Renal cortical epithelial cell (primary cell): ENCODE results near the gene CMTM3. TPM values are rescaled to one million over a fixed set of nuclear protein-coding genes. Genes with fewer than 3 reads are reported as not detected.
A peak's percentile ranks its signal among the peaks of the same experiment; 100 is the strongest.

Source experiments
- DNase-seq: peaks from one replicate; pipeline ENCODE4 v3.0.0-alpha.2; 2011; ENCODE audit warnings: low read depth
- total RNA-seq: library from RNA; depleted of rRNA; stranded (reverse); fragments of >200 nt; gene quantifications from 2 replicates; pipeline ENCODE4 v1.2.3, GENCODE V29; 2014

The CMTM3 gene
- total RNA-seq, 1 donor from 2014 or later: 11.6 TPM

DNA sequence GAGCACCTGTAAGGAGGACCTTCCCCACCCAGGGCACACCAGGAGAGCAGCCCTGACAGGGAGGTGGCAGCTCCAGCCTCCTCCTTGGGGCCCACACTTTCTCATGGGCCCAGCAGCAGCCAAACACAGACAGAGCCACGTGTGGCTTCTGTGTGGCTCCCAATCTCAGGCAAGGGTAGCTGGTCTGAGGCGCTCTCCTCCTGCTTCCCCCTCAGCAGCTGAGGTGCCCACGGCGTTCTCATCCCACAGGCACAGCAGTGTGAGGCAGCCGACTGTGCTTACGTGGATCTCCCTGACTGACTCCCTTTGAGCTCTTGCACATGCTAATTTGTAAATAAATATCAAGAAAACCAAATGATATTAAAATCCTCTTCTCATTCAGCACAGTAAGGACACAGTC, 30.9 kb downstream of the CMTM3 start:
- DNase-seq: no peak

DNA sequence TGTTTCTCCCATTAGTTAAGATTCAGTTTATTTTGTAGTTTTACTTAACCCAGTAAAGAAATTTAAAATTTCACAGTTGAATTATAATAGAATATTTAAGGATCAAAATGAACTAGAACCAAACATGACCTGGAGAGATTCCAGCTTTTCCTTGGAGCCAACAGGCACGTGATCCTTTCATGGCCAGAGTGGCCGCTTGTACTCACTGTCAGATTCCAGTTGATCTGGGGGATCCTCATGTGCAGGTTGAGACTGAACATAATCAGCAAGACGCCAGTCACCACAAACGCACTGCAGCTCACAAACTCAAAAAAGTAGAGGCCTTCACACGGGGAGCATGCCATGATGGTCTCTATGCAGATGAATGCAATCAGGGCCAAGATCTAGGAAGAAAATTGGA, 31.7 kb downstream of the CMTM3 start:
- DNase-seq: no peak

DNA sequence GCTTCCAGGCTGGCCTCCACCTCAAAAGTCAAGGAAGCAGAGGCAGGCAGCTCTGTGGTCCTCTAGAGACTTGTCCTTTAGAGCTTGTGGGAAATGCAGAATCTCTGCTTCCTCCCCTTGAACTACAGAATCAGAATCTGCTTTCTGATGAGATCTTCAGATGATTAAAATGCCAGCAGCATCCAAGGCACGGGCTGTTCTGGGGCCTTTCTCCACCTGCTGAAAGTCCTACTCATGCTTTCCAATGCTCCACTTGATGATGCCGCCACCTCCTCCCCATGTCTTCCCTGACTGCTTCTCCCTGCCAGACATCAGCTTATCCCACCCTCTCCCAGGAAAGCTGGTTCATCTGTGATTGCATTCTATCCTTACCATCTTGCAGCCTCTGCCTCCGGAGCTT, 33.3 kb downstream of the CMTM3 start:
- no peak for DNase-seq

DNA sequence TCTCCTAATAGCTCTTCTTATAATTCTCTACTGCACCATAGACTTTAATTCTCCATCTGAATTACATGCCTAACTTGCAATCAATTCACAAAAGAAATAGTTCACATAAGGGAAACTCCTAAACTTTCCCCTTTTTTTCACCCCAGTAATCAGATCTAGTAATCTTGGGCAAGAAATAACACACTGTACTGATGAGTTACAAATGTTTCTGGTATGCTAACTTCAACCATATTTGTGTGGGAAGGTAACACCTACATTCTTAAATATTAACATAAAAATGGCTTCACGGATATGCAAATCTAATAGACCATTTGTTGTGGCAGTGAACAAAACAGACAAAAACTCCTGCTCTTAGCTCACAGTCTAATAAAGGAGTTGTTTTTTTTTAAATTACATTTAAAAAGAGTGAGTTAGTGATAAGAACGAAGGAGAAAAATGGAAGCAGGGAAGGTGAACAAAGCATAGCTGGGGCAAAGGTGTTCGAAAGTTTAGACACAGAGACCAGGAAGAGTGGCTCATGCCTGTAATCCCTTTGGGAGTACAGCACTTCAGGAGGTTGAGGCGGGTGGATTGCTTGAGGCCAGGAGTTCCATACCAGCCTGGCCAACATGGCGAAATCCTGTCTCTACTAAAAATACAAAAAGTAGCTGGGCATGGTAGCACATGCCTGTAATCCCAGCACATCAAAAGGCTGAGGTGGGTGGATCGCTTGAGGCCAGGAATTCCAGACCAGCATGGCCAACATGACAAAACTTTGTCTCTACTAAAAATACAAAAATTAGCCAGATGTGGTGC, 34.8 kb downstream of the CMTM3 start:
- DNase-seq: peak; percentile 81

DNA sequence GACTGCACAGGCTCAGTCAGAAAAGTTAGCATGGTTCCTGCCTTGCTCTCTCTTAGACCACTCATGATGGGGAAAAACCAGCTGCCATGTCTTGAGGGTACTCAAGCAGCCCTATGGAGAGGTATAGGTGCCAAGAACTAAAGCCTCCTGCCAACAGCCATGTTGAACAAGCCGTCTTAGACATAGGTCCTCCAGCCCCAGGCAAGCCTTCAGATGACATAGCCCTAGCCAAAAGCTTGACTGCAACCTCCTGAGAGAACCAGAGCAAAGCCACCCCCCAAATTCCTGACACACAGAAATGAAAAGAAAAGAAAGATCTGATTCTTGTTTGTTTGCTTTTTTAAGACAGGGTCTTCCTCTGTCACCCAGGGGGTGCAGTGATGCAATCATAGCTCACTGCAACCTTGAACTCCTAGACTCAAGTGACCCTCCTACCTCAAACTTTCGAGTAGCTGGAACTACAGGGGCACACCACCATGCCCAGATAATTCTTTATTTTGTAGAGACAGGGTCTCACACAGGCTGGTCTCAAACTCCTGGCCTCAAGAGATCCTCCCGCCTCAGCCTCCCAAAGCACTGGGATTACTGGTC, 36.3 kb downstream of the CMTM3 start:
- no peak for DNase-seq

DNA sequence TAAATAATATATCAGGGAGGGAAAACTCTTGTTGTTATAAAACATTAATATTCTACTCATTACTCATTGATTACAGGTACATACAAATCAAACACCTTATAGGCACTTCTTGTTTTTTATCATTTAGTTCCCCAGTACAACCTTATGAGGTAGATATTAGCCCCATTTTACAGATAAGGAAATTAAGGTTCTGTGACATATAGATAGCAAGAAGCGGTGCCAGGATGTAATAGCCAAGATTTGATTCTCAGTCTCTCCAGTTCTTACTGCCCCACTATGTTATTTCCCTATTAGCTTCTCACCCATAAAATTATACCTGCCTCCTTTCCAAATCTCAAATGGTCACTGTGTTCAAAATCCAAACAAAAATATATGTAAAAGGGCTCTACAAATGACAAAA, 36.9 kb downstream of the CMTM3 start:
- no peak for DNase-seq

DNA sequence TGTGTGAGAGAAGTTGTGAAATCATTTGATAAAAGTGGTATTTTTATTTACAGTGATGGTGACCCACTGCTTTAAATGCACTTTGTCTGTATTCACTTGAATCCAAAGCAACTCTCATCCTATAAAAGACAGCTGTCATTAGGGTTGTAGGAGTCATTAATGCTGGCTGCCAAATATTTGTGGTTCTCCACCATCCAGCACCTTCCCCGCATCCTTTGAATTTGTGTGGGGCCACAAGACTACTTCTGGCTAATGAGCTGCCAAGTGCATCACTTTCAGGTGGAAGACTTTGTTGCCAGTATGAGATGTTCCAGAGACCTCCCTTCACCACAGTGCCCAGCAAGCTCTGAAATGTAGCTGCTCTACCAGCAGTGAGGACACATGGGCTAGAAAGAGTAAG, 43.4 kb downstream of the CMTM3 start:
- DNase-seq: peak; percentile 29

DNA sequence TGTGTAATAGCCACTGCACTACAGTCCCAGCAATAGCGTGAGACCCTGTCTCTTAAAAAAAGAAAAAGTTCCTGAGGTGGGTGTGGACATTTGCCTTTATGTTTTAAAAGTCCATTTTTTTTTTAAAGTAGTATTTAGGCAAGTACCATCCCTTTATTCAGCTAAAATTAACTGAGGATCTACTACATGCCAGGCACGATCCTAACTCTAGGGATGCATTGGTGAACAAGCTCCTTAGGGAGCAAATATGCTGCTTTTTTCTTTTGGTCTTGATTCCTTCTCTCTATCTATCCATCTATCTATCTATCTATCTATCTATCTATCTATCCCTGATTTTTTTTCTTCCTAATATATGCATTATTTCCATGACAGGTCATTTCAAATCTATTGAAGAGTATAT, 44.7 kb downstream of the CMTM3 start:
- DNase-seq: no peak

DNA sequence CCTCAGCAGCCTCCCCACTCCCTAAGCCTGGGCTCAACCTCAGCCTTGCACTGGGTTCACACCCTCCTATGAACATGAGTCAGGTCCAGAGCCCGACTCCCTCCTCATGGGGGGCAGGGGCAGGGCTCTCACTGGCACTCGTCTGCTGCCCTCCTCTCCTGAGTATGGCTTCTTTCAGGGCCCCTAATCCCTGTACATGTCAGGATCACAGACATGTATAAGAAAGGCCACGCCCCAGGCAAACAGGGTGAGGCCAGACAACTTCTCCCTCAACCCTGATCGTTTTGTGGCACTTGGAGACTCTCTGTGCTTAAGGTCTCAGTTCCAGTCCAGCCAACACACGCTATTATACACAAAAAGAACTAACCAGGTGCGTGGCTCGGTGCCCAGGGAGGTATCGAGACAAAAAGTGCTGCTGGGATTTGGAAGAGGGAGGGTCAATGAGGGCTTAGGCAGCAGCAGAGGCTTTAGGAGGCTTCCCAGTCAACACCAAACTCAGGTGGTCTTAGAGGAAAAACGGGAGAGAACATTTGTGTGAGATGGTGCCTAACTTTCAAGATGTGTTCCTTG, 45.2 kb downstream of the CMTM3 start:
- no peak for DNase-seq

DNA sequence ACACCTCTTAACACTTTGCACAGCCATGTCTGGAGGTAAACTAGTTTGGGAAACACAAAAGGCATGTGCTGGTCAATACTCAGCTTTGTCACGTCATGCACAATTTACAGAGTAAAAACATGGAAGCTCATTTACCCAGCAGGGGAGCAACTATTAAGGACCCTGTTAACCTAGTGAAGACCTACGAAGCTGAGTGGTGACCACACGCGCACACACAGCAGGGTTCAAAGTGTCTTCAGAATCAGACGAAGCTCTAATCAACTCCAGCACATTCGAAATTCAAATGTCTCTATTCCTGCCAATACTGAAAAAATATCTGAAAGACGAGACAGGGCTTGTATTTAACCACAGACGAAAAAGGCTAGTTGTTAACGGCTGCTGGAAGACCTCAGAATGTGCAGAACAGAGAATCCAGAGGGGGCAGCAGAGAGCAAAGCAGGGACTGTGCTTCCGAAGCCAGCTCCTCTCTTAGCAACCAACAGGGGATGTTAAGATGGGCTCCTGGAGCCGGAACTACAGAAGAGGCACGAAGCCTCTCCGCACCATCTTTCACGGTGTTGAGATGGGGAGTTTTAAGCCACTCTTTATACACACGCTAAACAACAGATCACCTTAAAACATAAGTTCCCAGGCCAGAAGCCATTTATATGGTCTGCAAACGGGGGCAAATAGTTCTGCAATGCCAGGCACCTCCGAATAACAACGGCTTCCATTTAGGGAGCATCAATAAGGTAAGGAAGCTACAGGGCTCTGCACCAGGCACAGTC, 46.4 kb downstream of the CMTM3 start:
- peak; percentile 75 for DNase-seq

DNA sequence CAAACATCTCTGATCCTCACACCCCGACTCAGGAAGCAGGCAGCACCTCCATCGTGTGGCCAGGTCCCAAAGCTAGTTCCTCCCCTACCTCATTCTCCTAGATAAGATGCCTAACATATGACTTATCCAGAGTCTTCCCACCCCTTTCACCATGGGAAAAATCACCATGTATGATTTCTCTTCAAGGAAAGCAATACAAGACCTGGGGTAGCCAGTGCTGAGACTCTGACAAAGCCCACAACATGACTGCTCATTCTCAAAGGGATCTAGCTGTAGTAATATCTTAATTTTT, 46.9 kb downstream of the CMTM3 start:
- no peak for DNase-seq

DNA sequence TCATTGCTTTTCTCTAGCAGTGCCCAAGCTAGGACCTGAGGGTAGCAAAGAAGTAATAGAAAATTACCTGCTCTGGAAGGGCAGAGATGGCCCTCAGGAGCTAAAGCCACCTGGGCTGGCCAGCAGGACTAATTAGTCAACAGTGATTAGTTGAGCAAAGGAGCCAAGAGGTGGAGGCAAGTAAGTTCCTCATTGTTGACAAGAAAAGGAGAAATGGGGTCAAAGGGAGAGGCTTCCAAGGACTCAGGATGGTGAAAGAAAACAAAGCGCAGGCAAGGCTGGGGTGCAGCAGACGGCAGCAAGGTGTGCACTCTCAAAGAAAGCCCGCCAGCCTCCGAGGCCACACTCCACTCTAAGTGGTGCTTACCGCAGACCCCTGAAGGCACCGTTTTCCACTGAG, 47.5 kb downstream of the CMTM3 start:
- DNase-seq: no peak

DNA sequence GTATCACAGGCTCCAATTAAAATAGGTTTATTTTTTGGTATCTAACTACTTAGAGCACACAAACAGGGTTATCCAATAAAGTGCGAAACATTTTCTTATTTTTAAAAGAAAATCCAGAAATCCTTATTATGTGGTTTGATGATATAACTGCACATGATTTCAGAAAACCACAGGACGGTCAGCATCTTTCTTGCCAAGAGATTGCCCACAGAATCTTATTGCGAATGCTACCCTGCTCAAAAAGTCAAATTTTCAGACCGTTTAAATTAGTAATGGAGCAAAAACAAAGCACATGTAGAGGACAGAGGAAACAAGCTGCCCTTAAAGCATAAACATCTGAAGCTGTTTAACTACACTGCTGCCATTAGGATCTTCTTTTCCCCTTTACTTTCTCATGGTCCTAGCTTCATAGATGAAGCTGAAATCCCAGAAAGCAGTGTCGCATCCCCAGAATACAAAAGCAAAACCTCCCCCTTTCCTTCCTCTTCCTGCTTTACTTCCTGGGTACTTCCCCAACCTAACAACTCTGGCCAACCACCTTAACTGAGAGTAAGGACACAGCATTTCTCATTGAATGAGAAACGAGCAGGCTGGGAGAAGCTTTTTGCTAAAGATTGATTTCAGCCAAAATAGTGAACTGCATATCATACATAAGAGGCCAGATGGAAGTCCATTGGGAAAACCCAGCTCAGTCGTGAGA, 48.3 kb downstream of the CMTM3 start:
- DNase-seq: no peak

DNA sequence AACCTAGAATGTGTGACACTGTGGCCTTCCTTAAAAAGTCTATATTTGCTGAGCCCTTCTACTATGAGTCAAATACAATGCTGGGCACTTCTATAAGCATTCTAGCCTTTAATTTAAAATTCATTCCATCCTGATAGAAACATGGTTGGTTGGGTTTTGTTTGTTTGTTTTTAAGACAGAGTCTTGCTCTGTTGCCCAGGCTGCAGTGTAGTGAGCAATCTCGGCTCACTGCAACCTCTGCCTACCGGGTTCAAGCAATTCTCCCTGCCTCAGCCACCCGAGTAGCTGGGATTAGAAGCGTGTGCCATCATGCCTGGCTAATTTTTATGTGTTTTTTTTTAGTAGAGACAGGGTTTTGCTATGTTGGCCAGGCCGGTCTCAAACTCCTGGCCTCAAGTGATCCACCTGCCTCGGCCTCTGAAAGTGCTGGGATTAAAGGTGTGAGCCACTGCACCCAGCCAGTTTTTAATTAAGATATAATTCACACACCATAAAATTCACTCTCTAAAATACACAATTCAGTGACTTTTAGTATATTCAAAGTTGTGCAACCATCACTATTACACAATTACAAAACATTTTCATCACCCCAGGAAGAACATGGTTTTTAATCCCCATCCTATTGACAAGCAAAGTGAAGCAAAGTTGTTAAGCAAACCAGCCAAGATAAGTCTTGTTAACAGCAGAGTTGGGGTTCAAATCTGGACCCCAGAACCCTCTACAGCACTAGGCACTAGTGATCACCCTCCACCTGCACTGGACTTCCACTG, 49.3 kb downstream of the CMTM3 start:
- DNase-seq: peak; percentile 89

DNA sequence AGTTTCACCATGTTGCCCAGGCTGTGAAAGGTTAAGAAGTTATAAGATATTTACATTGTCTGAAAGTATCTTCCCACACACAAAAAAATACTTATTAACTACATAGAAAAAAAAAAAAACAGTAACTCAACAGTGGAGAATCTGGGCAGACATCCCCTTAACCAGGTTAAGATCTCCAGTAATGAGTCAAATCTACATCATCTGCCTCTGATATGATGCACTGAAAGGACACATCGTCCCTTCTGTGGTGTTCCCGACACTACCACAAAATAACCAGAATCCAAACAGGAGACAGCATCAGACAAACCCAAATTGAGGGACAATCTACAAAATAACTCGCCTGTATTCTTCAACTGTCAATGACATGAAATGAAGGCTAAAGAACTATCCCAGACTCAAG, 52.0 kb downstream of the CMTM3 start:
- peak; percentile 70 for DNase-seq

DNA sequence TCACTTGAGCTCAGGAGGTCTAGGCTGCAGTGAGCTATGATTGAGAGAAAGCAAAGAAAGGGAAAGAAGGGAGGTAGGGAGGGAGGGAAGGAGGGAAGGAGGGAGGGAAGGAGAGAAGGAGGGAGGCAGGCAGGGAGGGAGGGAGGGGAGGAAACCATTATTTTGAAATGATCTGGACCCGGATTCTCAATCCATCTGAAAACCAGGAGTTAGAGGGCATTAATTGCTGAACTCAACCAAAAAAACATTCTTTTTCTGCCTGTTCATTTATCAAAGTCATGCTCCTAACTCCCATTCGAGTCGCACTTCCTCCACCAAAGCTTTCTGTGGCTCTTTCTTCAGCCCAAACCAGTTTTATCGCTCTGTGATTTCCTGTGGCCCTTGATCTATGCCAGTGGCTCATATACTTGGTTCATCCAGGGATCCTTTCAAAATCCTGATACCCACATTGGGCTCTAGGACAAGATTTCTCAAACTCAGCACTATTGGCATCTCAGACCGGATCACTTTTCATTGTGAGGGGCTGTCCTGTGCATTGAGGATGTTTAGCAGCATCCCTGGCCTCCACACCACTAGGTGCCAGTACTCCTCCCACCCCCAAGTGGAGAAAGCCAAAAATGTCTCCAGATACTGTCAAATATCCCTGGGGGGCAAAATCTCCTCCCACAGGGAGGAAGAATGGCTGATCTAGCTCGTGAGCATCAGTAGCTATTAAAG, 53.8 kb downstream of the CMTM3 start:
- DNase-seq: no peak

DNA sequence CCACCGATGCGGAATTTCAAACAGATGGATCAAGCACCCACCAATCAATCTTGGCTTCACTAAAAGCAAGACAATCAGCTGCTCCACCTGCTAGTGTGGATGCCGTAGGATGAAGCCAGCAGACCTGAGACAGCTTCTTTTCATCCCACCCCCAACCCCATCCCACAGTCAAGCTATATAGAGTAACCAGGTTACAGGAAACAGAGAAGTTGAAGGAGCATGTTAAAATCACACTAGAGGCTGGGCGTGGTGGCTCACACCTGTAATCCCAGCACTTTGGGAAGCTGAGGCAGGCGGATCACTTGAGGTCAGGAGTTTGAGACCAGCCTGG, 54.3 kb downstream of the CMTM3 start:
- DNase-seq: no peak

DNA sequence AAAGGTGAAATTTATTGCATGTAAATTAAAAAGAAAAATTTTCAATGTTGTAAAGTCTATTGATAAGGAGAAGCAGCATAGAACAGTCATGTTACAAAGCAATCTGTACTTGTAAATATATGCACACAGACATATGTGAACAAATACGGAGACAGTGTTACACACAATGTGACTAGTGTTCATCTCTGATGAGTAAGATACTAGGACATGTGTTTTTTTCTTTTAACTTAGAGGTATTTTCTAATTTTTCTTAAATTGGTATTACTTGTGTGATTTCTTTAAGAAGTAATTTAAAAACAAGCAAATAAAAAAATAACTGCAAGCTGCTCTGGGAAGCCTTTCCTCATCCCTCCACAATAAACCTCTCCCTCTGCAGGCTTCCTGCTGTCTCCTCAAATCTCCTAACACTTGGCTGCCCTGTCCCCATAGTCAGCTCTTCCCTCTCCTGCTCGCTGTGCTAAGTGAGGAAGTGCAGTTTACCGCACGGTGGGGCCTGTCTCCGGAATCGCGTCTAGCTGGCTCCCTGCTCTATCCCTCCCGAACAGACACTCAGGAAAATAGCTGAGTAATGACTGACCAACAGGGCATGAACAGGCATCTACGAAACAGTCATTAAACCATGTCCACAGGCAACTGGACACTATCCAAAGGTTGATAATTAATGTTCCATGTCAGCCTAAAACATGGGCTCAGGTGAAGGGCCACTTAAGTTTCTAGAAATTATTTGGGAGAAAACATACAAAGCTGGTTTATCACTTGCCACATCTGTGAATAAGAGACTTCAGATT, 56.1 kb downstream of the CMTM3 start:
- DNase-seq: peak; percentile 95

DNA sequence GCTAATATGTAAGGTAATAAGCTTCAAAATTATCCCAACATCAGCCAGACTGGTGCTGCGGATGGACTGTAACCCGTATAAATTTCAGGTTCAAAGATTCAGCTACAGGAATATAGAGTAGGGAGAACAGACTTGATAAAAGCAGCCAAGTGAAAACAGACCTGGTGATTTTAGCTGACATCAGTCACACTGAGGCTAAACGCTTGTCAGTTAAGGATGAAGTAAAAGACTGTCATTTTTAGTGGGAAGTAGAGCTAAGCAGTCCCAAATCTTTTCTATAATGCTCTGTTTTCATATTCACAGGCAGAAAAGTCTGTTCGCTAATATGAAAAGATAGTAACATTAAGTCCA, 56.7 kb downstream of the CMTM3 start:
- DNase-seq: no peak

DNA sequence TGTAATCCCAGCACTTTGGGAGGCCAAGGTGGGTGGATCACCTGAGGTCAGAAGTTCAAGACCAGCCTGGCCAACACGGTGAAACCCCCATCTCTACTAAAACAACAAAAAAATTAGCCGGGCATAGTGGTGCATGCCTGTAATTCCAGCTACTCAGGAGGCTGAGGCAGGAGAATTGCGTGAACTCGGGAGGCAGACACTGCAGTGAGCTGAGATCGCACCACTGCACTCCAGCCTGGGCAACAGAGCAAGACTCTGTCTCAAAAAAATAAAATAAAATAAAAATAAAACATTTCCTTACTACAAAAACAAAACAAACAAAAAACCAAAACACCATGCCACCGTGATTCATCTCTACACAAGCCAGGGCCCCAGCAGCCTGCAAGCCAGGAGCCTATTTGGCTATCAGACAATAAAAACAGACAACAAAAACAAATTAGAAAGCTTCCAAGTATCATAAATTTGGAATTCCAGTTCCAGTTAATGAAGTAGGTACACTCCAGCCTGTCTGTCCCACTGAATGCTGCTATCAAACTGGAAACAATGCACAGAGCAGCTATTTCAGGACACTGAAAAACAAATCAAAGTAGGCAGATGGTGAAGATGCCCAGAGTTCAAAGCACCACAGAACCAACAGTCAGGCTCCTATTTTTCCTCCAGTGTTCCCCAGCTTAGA, 57.3 kb downstream of the CMTM3 start:
- peak; percentile 38 for DNase-seq
